Breast epithelium (tissue), 4 donors: Measurements from ENCODE around the gene EFHD2. TPM values are rescaled to one million over a fixed set of nuclear protein-coding genes. Genes with fewer than 3 reads are reported as not detected.

Experiments
- DNase-seq, 2 donors: peaks; one replicate each; pipeline ENCODE4 v3.0.0-alpha.2; 2019; ENCODE audit warnings: low spot score in 2 of 2
- H3K27ac ChIP-seq, 2 donors: fragments of 200-600 bp; sonication (generic) in 1 of 2; one replicate each; pipeline ENCODE4 v1.5.1; 2016 to 2019; ENCODE audit warnings: mild to moderate bottlenecking in 1 of 2
- H3K27me3 ChIP-seq, 2 donors: fragments of 200-600 bp; sonication (generic) in 1 of 2; one replicate each; pipeline versions ENCODE4 v1.5.1 to v1.6.0; 2017 to 2019; ENCODE audit warnings: control low read depth in 1 of 2, mild to moderate bottlenecking in 1 of 2
- H3K36me3 ChIP-seq: fragments of 200-600 bp; one replicate; pipeline ENCODE4 v1.5.1; 2019
- H3K4me1 ChIP-seq, 2 donors: fragments of 200-600 bp; sonication (generic); one replicate each; pipeline ENCODE4 v1.5.1; 2016 to 2019; ENCODE audit warnings: control low read depth in 1 of 2
- H3K4me3 ChIP-seq, 3 donors: fragments of 200-600 bp; sonication (generic); 1 replicate in 2 of 3; 2 replicates in 1 of 3; pipeline ENCODE4 v1.5.1; 2016 to 2019; ENCODE audit warnings: mild to moderate bottlenecking in 3 of 3, moderate library complexity in 2 of 3
- H3K9me3 ChIP-seq, 2 donors: fragments of 200-600 bp; sonication (generic) in 1 of 2; one replicate each; pipeline ENCODE4 v1.5.1; 2016 to 2019; ENCODE audit warnings: control low read depth in 1 of 2
- CTCF ChIP-seq, 3 donors: fragments of 450-650 bp; IDR thresholded peaks; one replicate each; pipeline ENCODE4 v1.5.1; 2016 to 2017; ENCODE audit warnings: antibody characterized with exemption in 3 of 3, mild to moderate bottlenecking in 3 of 3, moderate library complexity in 3 of 3
- POLR2A ChIP-seq: fragments of 450-650 bp; IDR thresholded peaks from one replicate; pipeline ENCODE4 v1.6.1; 2016; ENCODE audit warnings: antibody characterized with exemption, mild to moderate bottlenecking, moderate library complexity
- POLR2AphosphoS5 ChIP-seq, 3 donors: sonication (generic); formaldehyde crosslinking; IDR thresholded peaks; one replicate each; pipeline ENCODE4 v1.6.1; 2017; ENCODE audit warnings: antibody characterized with exemption in 3 of 3
- intact Hi-C: fragments of 100-400 bp; cut with DNase I; formaldehyde crosslinking; loops from one replicate; pipeline ENCODE4 v1.15.1; 2023; ENCODE audit warnings: low total_unique reads
- total RNA-seq, 3 donors: library from RNA; depleted of rRNA; stranded (reverse); fragments of >200 nt; gene quantifications; one replicate each; pipeline ENCODE4 v1.1.0, GENCODE V29; 2016

EFHD2 gene
- total RNA-seq, 3 donors from 2014 or later = 24.9 to 43.9 (median 32.8) TPM

DNA sequence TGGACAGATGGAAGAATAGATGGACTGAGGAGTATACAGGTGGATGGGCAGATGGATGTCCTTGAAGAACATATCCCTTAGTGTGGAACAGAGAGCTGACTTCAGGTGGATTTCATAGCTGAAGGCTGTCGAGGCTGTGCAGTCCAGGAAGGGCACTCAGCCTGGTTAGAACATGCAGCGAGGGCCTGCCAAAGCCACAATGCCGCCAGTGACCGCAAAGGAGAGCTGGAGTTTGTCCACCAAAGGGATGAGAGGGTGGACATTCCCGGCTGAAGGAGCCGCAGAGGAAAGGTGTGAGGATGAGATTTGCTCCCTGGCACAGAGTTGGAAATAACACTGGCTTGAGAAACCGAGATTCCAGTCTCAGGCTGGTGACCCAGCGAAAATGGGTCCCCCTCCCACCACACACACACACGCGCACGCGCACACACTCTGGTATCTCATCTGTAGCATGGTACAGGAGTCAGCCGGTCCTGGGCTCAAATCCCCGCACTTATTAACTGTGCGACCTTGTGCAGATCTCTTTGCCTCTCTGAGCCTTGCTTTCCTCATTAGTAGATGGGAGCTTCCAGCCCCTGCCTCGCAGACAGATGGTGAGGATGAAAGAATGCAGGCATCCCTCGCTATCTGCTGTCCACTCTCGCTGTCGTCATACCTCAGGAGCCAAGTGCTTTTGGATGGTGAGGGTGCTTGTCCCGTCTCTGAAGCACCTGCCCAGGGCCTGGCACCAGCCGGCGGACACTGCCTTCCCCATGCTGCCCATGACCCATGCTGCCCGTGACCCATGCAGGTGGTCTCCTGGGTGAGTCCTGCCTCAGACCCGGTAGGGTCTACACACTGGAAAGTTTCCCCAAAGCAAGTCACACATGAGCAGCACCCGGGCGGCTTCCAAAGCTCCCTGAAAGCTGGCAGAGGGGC, 26.8 kb upstream of the EFHD2 start:
- Histone ChIP-seq H3K36me3 (no peaks in the 10 kb centered on the region), H3K27ac (no peak overlapping the region), H3K9me3 (no peaks in the 10 kb centered on the region), H3K27me3 (no peaks in the 10 kb centered on the region), H3K4me1 (no peaks in the 10 kb centered on the region), H3K4me3 (no peak overlapping the region)
- intact Hi-C loops = no loop called here
- peak in 1 of 2 donors; percentile 57 for DNase-seq
- no peak for TF ChIP-seq POLR2A
- no peak for TF ChIP-seq POLR2AphosphoS5 (IDR thresholded peaks at IDR 0.05)
- TF ChIP-seq CTCF (IDR thresholded peaks at IDR 0.05) = no peak

GRCh38 chr1:15383810-15384209, 25.9 kb upstream of the EFHD2 start:
- no peak for DNase-seq
- intact Hi-C loops = no loop called here
- no peaks in the 10 kb centered on the region for H3K27me3 ChIP-seq
- H3K36me3 ChIP-seq = no peaks in the 10 kb centered on the region
- peak overlapping the region in 1 of 3 donors; percentile 27 for H3K4me3 ChIP-seq
- no peak for TF ChIP-seq CTCF (IDR thresholded peaks at IDR 0.05)
- TF ChIP-seq POLR2A = no peak
- no peak for TF ChIP-seq POLR2AphosphoS5 (IDR thresholded peaks at IDR 0.05)
- no peak overlapping the region for H3K27ac ChIP-seq
- no peaks in the 10 kb centered on the region for H3K9me3 ChIP-seq
- no peaks in the 10 kb centered on the region for H3K4me1 ChIP-seq

DNA sequence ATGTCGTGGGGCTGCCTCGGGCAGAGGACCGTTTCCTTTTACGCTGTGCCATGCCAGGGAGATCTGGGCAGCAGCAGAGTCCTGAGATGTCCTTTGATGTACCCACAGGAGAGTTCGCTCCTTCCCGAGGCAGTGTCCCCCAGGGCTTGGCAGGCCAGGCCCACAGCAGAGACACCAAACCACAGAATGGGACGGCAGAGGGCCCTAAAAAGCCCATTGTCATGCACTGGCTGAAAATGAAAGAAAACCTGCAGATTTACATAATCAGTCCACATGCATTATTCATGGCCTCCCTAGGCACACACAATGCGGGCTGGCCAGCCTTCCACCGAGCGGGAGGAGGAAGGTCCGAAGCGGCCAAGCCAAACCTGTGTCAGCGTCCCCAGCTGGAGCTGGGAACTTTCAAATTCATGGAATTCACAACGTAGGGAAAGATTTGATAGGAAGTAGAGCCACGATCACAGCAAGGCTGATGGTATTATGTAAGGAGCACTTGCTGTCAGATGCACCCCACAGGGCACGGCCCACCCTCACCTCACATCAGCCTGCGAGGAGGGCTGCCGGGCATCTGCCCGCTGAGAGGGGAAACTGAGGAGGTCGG, 25.3 kb upstream of the EFHD2 start:
- intact Hi-C loops = no loop called here
- Histone ChIP-seq H3K27me3 (no peaks in the 10 kb centered on the region), H3K4me1 (no peaks in the 10 kb centered on the region), H3K27ac (no peak overlapping the region), H3K4me3 (peak overlapping the region in 2 of 3 donors; percentile 27 to 50), H3K9me3 (no peaks in the 10 kb centered on the region), H3K36me3 (no peaks in the 10 kb centered on the region)
- DNase-seq = no peak
- TF ChIP-seq POLR2AphosphoS5 (IDR thresholded peaks at IDR 0.05) (no peak), POLR2A (no peak), CTCF (IDR thresholded peaks at IDR 0.05) (no peak)

- Histone ChIP-seq H3K27me3 (no peaks in the 10 kb centered on the region), H3K4me3 (no peak overlapping the region), H3K36me3 (no peaks in the 10 kb centered on the region), H3K9me3 (no peaks in the 10 kb centered on the region), H3K4me1 (no peaks in the 10 kb centered on the region), H3K27ac (no peak overlapping the region)
- TF ChIP-seq POLR2AphosphoS5 (IDR thresholded peaks at IDR 0.05) (no peak), POLR2A (no peak), CTCF (IDR thresholded peaks at IDR 0.05) (no peak)
- intact Hi-C loops = no loop called here
- DNase-seq = no peak
These were observed 24.3 kb upstream of the EFHD2 start for GRCh38 chr1:15385420-15385819.

DNA sequence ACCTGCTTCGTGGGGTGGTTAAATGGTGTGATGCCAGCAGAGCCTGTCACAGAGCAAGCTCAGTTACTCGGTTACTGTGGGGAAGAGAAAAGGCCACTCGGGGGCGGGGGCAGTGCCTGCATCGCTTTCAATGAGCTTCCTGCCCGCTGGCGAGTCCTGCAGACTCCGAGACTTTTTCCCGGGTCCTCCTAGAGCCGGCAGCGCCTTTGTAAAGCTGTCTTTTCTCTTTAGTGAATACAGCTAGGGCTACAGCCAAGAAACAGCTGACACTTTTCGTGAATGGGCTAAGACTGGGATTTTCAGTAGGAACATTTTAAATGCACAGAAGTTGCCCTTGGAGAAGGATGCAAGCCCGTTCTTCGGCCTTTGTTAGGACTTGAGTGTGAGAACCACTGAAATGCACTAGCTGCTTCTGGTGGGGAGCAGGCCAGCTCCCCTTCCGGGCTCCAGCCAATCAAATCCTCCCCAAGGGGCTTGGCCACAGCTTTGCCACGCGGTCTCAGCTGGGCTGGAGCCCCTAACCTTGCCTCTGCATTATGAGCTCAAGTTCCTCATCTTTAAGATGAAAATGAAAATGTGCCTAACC, 23.4 kb upstream of the EFHD2 start:
- DNase-seq = no peak
- H3K4me3 ChIP-seq = peak overlapping the region in 1 of 3 donors; percentile 26
- intact Hi-C loops = no loop called here
- H3K27me3 ChIP-seq = no peaks in the 10 kb centered on the region
- no peak overlapping the region for H3K27ac ChIP-seq
- H3K9me3 ChIP-seq = no peaks in the 10 kb centered on the region
- H3K36me3 ChIP-seq = no peaks in the 10 kb centered on the region
- TF ChIP-seq POLR2A (no peak), POLR2AphosphoS5 (IDR thresholded peaks at IDR 0.05) (no peak)
- no peaks in the 10 kb centered on the region for H3K4me1 ChIP-seq
